ENCODE data around the gene ATXN7L3. TPM values are rescaled to one million over a fixed set of nuclear protein-coding genes. Genes with fewer than 3 reads are reported as not detected.

Gene ATXN7L3
- total and polyA plus RNA-seq, 10 of the 15 experiments (the other 5 are each of a cell fraction or from before 2014, with no cell fraction given): 0.71 to 78.7 (median 32.7) TPM

DNA sequence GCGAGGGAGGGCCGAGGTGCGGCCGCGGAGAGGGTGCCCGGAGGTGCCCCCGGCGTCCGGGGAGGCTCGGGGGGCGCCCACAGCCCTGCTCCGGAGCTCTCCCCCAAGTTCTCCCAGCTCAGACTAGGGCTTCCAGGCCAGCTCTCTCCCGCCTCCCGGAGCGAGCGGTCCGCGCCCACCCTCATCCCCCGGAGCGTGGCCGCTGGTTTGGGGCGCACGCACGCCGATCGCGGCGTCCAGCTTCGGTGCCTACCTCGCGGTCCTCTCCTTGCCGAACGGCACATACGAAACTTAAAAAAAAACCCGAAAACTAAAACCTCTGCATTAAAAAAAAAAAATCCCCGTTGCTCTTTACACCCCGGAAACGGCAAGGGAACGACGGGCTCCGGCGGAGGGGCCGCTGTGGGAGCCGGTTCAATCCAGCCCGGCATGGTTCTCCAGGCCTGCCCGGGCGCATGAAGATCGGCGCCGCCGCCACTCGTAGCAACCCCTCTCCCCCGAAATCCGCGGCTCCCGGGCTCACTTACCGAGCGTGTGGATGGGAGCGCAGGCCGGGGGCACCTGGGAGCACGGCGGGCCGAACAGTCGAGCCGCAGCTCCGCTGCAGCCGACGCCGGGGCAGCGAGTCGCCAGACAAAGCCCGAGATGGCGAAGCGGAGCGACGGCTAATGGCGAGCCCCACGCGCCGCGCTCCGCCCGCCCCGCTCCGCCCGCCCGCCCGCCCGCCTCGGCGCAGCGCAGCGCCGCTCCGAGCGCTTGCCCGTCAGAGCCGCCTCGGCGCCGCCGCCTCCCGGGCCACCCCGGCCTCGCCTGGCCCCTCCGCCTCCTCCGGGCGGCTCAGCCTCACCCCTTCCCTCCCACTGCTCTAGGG is 20.8 kb upstream of the ATXN7L3 start (continued):
- TF ChIP-seq, protein P1, sequence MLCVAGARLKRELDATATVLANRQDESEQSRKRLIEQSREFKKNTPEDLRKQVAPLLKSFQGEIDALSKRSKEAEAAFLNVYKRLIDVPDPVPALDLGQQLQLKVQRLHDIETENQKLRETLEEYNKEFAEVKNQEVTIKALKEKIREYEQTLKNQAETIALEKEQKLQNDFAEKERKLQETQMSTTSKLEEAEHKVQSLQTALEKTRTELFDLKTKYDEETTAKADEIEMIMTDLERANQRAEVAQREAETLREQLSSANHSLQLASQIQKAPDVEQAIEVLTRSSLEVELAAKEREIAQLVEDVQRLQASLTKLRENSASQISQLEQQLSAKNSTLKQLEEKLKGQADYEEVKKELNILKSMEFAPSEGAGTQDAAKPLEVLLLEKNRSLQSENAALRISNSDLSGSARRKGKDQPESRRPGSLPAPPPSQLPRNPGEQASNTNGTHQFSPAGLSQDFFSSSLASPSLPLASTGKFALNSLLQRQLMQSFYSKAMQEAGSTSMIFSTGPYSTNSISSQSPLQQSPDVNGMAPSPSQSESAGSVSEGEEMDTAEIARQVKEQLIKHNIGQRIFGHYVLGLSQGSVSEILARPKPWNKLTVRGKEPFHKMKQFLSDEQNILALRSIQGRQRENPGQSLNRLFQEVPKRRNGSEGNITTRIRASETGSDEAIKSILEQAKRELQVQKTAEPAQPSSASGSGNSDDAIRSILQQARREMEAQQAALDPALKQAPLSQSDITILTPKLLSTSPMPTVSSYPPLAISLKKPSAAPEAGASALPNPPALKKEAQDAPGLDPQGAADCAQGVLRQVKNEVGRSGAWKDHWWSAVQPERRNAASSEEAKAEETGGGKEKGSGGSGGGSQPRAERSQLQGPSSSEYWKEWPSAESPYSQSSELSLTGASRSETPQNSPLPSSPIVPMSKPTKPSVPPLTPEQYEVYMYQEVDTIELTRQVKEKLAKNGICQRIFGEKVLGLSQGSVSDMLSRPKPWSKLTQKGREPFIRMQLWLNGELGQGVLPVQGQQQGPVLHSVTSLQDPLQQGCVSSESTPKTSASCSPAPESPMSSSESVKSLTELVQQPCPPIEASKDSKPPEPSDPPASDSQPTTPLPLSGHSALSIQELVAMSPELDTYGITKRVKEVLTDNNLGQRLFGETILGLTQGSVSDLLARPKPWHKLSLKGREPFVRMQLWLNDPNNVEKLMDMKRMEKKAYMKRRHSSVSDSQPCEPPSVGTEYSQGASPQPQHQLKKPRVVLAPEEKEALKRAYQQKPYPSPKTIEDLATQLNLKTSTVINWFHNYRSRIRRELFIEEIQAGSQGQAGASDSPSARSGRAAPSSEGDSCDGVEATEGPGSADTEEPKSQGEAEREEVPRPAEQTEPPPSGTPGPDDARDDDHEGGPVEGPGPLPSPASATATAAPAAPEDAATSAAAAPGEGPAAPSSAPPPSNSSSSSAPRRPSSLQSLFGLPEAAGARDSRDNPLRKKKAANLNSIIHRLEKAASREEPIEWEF (IDR thresholded peaks at IDR 0.05; ENCODE audit: insufficient replicate concordance, low read depth, low read length): no peak
- peak in 1 of 2 experiments; percentile 23; a peak in 1 of 4 replicates for TF ChIP-seq BHLHE40 (IDR thresholded peaks at IDR 0.05; ENCODE audit: borderline replicate concordance in 1 of 2, low read depth in 2 of 2, low read length in 1 of 2)

- ChIA-PET RAD21 (ENCODE audit: unreplicated experiment) (interaction anchor here (0.6 to 2.8 kb wide), 7 partner anchors 10 to 489 kb away, joined by 3 to 16 read pairs (median 5); partner anchors contain the start of gene DBF4B), SMC1A (ENCODE audit: uncharacterized antibody, unreplicated experiment) (no interaction called here), CTCF (interaction anchor here (0.7 to 2.9 kb wide), 6 partner anchors 10 to 126 kb away, joined by 3 to 19 read pairs (median 9); no protein-coding TSS in a partner anchor), POLR2A (interaction anchor here (0.6 to 1.3 kb wide), 5 partner anchors 10 to 812 kb away, joined by 3 to 6 read pairs (median 3); partner anchors contain the start of gene GRN)
- peaks cover 20% of the 10 kb centered on the region for H3K4me1 ChIP-seq (ENCODE audit: control insufficient read depth, insufficient read depth, low read length)
- no peak for FAIRE-seq
- no peaks in the 10 kb centered on the region for H3K9me3 ChIP-seq (replicated peaks; ENCODE audit: control insufficient read depth, insufficient read depth, low read length)
- no peaks in the 10 kb centered on the region for H3K27me3 ChIP-seq (replicated peaks in 1 of 2; ENCODE audit: control insufficient read depth in 2 of 2, insufficient read depth in 2 of 2, low read length in 1 of 2)
- no peak for DNase-seq (ENCODE audit: low read depth, low spot score)
- 1% methylated on average over 14 of the region's 76 CpGs for WGBS (ENCODE audit: insufficient coverage, insufficient replicate concordance, low lambda C conversion rate, missing lambda C conversion rate)
- H3K79me2 ChIP-seq (ENCODE audit: control insufficient read depth, insufficient read depth, low read length): peaks cover 69% of the 10 kb centered on the region
- peak within 1 kb of the TSS; percentile 98 for H3K4me3 ChIP-seq
- BruUV-seq (replicated peaks): no TSS peak
- H3K36me3 ChIP-seq (ENCODE audit: control insufficient read depth in 2 of 2, insufficient read depth in 2 of 2, low read length in 1 of 2): peaks cover 15 to 16% of the 10 kb centered on the region in 2 experiments
- H3K27ac ChIP-seq (ENCODE audit: control insufficient read depth, insufficient read depth): peak within 1 kb of the TSS; percentile 91
- no peaks in the 10 kb centered on the region for H4K20me1 ChIP-seq (ENCODE audit: control insufficient read depth, insufficient read depth)
- peak within 1 kb of the TSS; percentile 88 for H3K9ac ChIP-seq (ENCODE audit: control insufficient read depth, insufficient read depth, low read length)
- in situ Hi-C loops (cut with MboI): loop anchor here (25.0 kb wide), 1 partner anchor 293 kb away; the partner anchor contains the start of gene GPATCH8
- H2AFZ ChIP-seq (ENCODE audit: control insufficient read depth, low read depth, low read length): peak within 1 kb of the TSS; percentile 17; the same call in 1 of the 2 replicates
- H3K4me2 ChIP-seq (ENCODE audit: control insufficient read depth, insufficient read depth): peak within 1 kb of the TSS; percentile 36; the same call in 1 of the 2 replicates
- intact Hi-C loops (cut with micrococcal nuclease; ENCODE audit: unreplicated experiment): loop anchor here (2.0 to 10.0 kb wide), 3 partner anchors 25 to 285 kb away; partner anchors contain the start of gene GPATCH8
- peak; percentile 8 for ATAC-seq
- no peak for TF ChIP-seq NR2C1 (IDR thresholded peaks at IDR 0.05)
- TF ChIP-seq BHLHE40 (IDR thresholded peaks at IDR 0.05; ENCODE audit: borderline replicate concordance in 1 of 2, low read depth in 2 of 2, low read length in 1 of 2): peak in 1 of 2 experiments; percentile 2; a peak in 1 of 4 replicates
- no peak for TF ChIP-seq RFX5 (IDR thresholded peaks at IDR 0.05; ENCODE audit: low read depth, low read length)
- 0 out of 2 replicates have a peak, but pooled peaks have one; percentile 9 for TF ChIP-seq DPF2 (IDR thresholded peaks at IDR 0.05)
- TF ChIP-seq RUNX3 (IDR thresholded peaks at IDR 0.05; ENCODE audit: low read length): no peak
- TF ChIP-seq, protein P2, sequence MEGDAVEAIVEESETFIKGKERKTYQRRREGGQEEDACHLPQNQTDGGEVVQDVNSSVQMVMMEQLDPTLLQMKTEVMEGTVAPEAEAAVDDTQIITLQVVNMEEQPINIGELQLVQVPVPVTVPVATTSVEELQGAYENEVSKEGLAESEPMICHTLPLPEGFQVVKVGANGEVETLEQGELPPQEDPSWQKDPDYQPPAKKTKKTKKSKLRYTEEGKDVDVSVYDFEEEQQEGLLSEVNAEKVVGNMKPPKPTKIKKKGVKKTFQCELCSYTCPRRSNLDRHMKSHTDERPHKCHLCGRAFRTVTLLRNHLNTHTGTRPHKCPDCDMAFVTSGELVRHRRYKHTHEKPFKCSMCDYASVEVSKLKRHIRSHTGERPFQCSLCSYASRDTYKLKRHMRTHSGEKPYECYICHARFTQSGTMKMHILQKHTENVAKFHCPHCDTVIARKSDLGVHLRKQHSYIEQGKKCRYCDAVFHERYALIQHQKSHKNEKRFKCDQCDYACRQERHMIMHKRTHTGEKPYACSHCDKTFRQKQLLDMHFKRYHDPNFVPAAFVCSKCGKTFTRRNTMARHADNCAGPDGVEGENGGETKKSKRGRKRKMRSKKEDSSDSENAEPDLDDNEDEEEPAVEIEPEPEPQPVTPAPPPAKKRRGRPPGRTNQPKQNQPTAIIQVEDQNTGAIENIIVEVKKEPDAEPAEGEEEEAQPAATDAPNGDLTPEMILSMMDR (IDR thresholded peaks at IDR 0.05 in 2 of 3, conservative IDR thresholded peaks at IDR 0.05 in 1 of 3; ENCODE audit: control insufficient read depth in 2 of 3, extremely low read depth in 1 of 3, insufficient read depth in 1 of 3, low read depth in 3 of 3, low read length in 3 of 3): peak in 1 of 3 experiments; percentile 5; a peak in 1 of 6 replicates
- TF ChIP-seq NFXL1 (IDR thresholded peaks at IDR 0.05; ENCODE audit: borderline replicate concordance): peak; percentile 90; the same call in 1 of the 2 replicates
- no peak for TF ChIP-seq KLF5 (IDR thresholded peaks at IDR 0.05; ENCODE audit: partially characterized antibody)
- TF ChIP-seq SMARCA5 (IDR thresholded peaks at IDR 0.05): peak; percentile 22; the same call in 1 of the 2 replicates
- no peak for TF ChIP-seq BMI1 (IDR thresholded peaks at IDR 0.05; ENCODE audit: borderline replicate concordance)
- no peak for TF ChIP-seq YBX1 (IDR thresholded peaks at IDR 0.05)
These were observed 20.0 kb upstream of the ATXN7L3 start, which contains the start of gene UBTF for GRCh38 chr17:44219616-44220212. Gene UBTF, minus strand, starts transcription at chr17:44219675. Its CDS starts 1,446 bp downstream, at chr17:44218229.
